Nephron (organoid): ENCODE results near the gene ALDH18A1.

Source experiments
- H3K27ac Mint-ChIP-seq, 3 experiments: 2 replicates each; pipeline ENCODE4 v1.8.0; 2020; ENCODE audit warnings: mixed read lengths in 3 of 3, mild to moderate bottlenecking in 2 of 3, moderate library complexity in 1 of 3
- H3K27me3 Mint-ChIP-seq: 2 replicates; pipeline ENCODE4 v1.8.0; 2021; ENCODE audit warnings: low read depth, mild to moderate bottlenecking, moderate library complexity, mixed read lengths
- H3K36me3 Mint-ChIP-seq: 2 replicates; pipeline ENCODE4 v1.8.0; 2020; ENCODE audit warnings: low read depth, mixed read lengths
- H3K4me1 Mint-ChIP-seq: 2 replicates; pipeline ENCODE4 v1.8.0; 2020; ENCODE audit warnings: mixed read lengths
- H3K4me3 Mint-ChIP-seq, 3 experiments: 2 replicates each; pipeline ENCODE4 v1.8.0; 2020; ENCODE audit warnings: mild to moderate bottlenecking in 3 of 3, mixed read lengths in 3 of 3, moderate library complexity in 2 of 3
- H3K9me3 Mint-ChIP-seq: 2 replicates; pipeline ENCODE4 v1.8.0; 2020; ENCODE audit warnings: mixed read lengths
- TF ChIP-seq, protein P1 (sequence below), 3 experiments: fragments of 200-600 bp; sonication (generic); IDR thresholded peaks; one replicate each; pipeline ENCODE4 v1.5.0; 2021; ENCODE audit warnings: antibody characterized with exemption in 3 of 3; ENCODE audit not compliant: unreplicated experiment in 3 of 3

The ALDH18A1 gene

DNA sequence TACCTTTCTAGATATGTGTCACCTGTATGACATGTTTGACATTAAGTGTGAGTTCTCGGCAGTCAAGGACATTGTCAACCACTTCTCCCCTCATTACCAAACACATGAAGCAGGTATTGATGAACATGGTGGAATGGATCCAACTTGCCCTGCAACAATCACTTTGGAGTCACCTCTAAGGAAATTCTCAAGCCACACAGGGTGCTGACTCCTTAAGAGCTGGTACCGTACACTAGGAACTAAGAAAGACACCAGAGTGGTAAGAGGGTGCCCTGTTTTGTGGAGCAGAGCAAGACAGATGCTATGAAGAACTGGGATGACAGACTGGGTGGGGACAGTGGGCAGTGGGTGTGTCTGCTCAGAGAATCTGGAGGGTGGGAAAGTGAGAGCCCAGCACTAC lies 77.9 kb downstream of the ALDH18A1 start:
- H3K9me3 Mint-ChIP-seq = no peaks in the 10 kb centered on the region
- peaks cover 16% of the 10 kb centered on the region for H3K4me1 Mint-ChIP-seq
- H3K4me3 Mint-ChIP-seq = no peak overlapping the region
- TF ChIP-seq, protein P1, sequence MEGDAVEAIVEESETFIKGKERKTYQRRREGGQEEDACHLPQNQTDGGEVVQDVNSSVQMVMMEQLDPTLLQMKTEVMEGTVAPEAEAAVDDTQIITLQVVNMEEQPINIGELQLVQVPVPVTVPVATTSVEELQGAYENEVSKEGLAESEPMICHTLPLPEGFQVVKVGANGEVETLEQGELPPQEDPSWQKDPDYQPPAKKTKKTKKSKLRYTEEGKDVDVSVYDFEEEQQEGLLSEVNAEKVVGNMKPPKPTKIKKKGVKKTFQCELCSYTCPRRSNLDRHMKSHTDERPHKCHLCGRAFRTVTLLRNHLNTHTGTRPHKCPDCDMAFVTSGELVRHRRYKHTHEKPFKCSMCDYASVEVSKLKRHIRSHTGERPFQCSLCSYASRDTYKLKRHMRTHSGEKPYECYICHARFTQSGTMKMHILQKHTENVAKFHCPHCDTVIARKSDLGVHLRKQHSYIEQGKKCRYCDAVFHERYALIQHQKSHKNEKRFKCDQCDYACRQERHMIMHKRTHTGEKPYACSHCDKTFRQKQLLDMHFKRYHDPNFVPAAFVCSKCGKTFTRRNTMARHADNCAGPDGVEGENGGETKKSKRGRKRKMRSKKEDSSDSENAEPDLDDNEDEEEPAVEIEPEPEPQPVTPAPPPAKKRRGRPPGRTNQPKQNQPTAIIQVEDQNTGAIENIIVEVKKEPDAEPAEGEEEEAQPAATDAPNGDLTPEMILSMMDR (IDR thresholded peaks at IDR 0.05; ENCODE audit: unreplicated experiment in 3 of 3) = no peak
- H3K27ac Mint-ChIP-seq = no peak overlapping the region
- peaks cover 10% of the 10 kb centered on the region for H3K27me3 Mint-ChIP-seq
- no peaks in the 10 kb centered on the region for H3K36me3 Mint-ChIP-seq

DNA sequence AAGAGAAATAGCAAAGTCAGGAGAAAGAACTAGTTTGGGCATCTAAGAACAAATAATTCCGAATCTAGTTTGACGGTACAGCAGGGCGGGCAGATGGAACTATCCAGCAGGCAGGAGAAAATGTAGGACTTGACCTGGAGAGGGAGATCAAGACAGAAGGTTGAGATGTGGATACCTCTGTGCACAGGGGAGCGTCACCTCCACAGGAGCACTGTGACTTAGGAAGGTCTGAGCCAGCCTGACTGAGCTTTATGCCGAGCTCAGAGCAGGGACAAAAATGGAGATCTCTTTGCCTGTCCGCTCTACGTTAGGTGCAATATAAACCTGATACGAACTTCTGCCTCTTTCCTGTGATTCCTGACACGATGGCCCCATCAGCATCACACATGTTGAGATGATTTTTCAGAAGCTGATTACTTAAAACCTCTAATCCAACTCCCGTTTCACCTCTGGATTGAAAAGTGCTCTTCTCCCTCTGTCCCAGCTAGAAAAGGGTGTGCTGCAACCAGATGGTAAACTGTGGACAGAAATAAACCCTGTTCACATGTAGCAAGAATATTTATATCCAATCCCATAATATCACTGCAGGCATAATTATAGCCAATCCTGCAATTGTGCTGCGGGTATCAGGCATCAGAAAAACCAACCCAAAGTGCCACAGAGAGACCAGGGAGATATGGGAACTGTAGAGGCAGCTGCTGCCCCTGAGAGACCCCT lies 81.7 kb downstream of the ALDH18A1 start:
- Mint-ChIP-seq H3K27me3 (peaks cover 4% of the 10 kb centered on the region), H3K9me3 (no peaks in the 10 kb centered on the region), H3K27ac (no peak overlapping the region), H3K4me3 (no peak overlapping the region), H3K36me3 (no peaks in the 10 kb centered on the region), H3K4me1 (peaks cover 31% of the 10 kb centered on the region)
- TF ChIP-seq, protein P1 (IDR thresholded peaks at IDR 0.05; ENCODE audit: unreplicated experiment in 3 of 3) = no peak

DNA sequence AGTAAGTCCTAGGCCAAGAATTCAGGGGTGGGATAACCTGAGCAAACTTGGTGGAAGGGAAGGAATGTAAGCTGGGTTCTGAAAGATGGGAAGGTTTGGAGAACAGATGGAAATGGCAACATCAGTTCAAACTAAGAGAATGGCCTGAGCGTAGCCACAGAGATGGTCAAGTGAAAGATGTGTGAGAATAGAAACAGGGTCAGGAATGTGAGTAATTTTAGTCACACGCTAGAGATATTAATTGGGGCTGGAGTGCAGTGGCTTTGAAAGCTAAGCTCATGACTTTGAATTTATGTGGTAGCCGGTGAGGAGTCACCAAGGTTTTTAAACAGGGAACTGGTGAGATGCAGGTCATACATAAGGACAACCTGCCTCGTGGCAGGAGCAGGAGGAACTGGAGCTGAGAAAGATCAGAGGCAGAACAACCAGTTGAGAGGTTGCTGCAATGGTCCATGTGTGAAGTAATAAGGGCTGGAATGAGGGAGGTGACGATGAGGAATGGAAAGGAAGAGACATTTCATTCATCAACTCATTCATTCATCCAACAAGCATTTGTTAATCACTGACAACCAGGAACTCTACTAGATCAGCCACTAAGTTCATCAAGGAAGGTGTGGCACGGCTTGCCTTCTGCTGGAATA lies 82.4 kb downstream of the ALDH18A1 start:
- peaks cover 4% of the 10 kb centered on the region for H3K27me3 Mint-ChIP-seq
- H3K36me3 Mint-ChIP-seq = no peaks in the 10 kb centered on the region
- TF ChIP-seq, protein P1 (IDR thresholded peaks at IDR 0.05; ENCODE audit: unreplicated experiment in 3 of 3) = no peak
- no peaks in the 10 kb centered on the region for H3K9me3 Mint-ChIP-seq
- H3K4me1 Mint-ChIP-seq = peaks cover 31% of the 10 kb centered on the region
- no peak overlapping the region for H3K27ac Mint-ChIP-seq
- H3K4me3 Mint-ChIP-seq = no peak overlapping the region

DNA sequence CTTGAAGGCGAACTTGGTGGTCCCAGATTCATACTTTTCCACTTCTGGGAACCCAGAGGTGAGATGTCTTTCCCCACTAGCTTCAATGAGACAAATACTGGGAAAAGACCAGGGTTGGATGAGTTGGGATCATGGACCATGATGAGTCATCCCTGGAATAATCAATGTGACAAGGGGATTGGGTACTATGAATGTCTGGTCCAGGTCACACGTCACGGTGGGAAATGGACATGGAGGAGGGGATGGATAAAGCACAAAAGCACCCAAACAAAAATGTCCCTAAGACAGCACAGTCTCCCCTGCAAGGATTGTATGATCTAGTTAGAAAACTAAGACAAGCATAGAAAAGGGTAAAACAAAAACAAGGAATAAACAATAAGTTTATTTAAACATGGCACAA lies 83.0 kb downstream of the ALDH18A1 start:
- H3K27me3 Mint-ChIP-seq = peaks cover 4% of the 10 kb centered on the region
- H3K36me3 Mint-ChIP-seq = no peaks in the 10 kb centered on the region
- H3K4me3 Mint-ChIP-seq = no peak overlapping the region
- H3K9me3 Mint-ChIP-seq = no peaks in the 10 kb centered on the region
- TF ChIP-seq, protein P1 (IDR thresholded peaks at IDR 0.05; ENCODE audit: unreplicated experiment in 3 of 3) = no peak
- H3K4me1 Mint-ChIP-seq = peaks cover 31% of the 10 kb centered on the region
- H3K27ac Mint-ChIP-seq = no peak overlapping the region

DNA sequence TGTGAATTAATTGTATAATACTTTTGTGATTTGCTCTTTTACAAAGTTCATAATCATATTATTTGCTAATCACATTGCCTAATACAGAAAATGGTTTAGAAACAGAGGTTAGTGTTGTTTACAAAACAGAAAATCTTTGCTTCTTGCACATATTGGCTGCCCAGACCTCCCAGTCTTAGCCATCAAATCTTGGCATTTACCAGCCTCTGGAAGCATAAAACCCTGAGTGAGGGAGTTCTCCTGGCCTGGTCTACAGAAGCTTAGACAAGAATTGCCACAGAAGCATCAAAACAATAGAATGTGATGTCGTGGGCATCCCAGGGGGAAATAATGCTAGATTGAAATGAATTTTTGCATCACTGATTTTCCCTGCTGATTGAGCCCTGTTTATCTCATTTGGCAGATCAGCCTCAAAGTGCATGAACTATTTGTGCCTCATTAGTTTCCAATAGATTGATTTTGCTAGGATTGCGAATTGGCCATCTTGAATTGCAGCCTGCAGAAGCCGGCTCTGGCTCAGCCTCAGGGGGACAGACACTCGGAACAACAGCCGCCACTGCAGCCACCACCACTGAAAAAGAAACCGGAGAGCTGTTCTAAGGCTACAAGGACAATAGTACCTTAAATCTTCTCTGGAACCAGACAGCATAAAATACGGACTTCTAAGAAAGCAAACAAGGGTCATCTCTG lies 84.2 kb downstream of the ALDH18A1 start:
- H3K4me3 Mint-ChIP-seq = peak overlapping the region; percentile 7 to 63 (median 49)
- TF ChIP-seq, protein P1 (IDR thresholded peaks at IDR 0.05; ENCODE audit: unreplicated experiment in 3 of 3) = no peak
- peak overlapping the region in 2 of 3 experiments; percentile 72 to 83 for H3K27ac Mint-ChIP-seq
- no peaks in the 10 kb centered on the region for H3K36me3 Mint-ChIP-seq
- H3K27me3 Mint-ChIP-seq = peaks cover 4% of the 10 kb centered on the region
- H3K4me1 Mint-ChIP-seq = peaks cover 31% of the 10 kb centered on the region
- no peaks in the 10 kb centered on the region for H3K9me3 Mint-ChIP-seq
